Esophagus muscularis mucosa (tissue), 4 donors: ENCODE results near the gene KDM5C. TPM values are rescaled to one million over a fixed set of nuclear protein-coding genes. Genes with fewer than 3 reads are reported as not detected.

Experiments used
- DNase-seq: peaks from one replicate; pipeline ENCODE4 v3.0.0-alpha.2; 2017; ENCODE audit errors: extremely low spot score
- H3K27ac ChIP-seq, 4 donors: fragments of 200-600 bp; sonication (generic); replicated peaks in 1 of 4; 1 replicate in 3 of 4; 2 replicates in 1 of 4; pipeline ENCODE4 v1.5.1; 2016 to 2019; ENCODE audit warnings: mild to moderate bottlenecking in 1 of 4
- H3K27me3 ChIP-seq, 4 donors: fragments of 200-600 bp; sonication (generic); one replicate each; pipeline versions ENCODE4 v1.5.1 to v1.6.0; 2016 to 2019
- H3K36me3 ChIP-seq, 4 donors: fragments of 200-600 bp; sonication (generic); one replicate each; pipeline ENCODE4 v1.5.1; 2016 to 2019
- H3K4me1 ChIP-seq, 4 donors: fragments of 200-600 bp; sonication (generic); one replicate each; pipeline ENCODE4 v1.5.1; 2016 to 2019
- H3K4me3 ChIP-seq, 4 donors: fragments of 200-600 bp; sonication (generic); 1 replicate in 2 of 4; 2 replicates in 2 of 4; pipeline ENCODE4 v1.5.1; 2016 to 2019; ENCODE audit warnings: mild to moderate bottlenecking in 4 of 4, moderate library complexity in 1 of 4
- H3K9me3 ChIP-seq, 4 donors: fragments of 200-600 bp; sonication (generic); 1 replicate in 3 of 4; 2 replicates in 1 of 4; pipeline ENCODE4 v1.5.1; 2016 to 2019
- EP300 ChIP-seq: sonication (generic); formaldehyde crosslinking; IDR thresholded peaks from one replicate; pipeline ENCODE4 v1.6.1; 2017; ENCODE audit warnings: antibody characterized with exemption
- POLR2A ChIP-seq: fragments of 450-650 bp; IDR thresholded peaks from one replicate; pipeline ENCODE4 v1.6.1; 2017; ENCODE audit warnings: antibody characterized with exemption, moderate library complexity, mild to moderate bottlenecking, low read depth
- POLR2AphosphoS5 ChIP-seq, 2 donors: sonication (generic); formaldehyde crosslinking; IDR thresholded peaks; one replicate each; pipeline ENCODE4 v1.6.1; 2017; ENCODE audit warnings: antibody characterized with exemption in 2 of 2
- WGBS: methylation state at CpG from one replicate; pipeline ENCODE4 v1.1.5; 2018; 5-methylcytosine and 5-hydroxymethylcytosine counted together
- intact Hi-C: fragments of 100-400 bp; cut with DNase I; formaldehyde crosslinking; loops from one replicate; pipeline ENCODE4 v1.15.1; 2023
- total RNA-seq, 4 donors: library from RNA; depleted of rRNA; stranded (reverse); fragments of >200 nt; gene quantifications; one replicate each; pipeline versions ENCODE4 v1.1.0 to v1.2.1, GENCODE V29; 2016
- TF ChIP-seq, protein P1 (sequence below), 3 experiments: fragments of 200-600 bp in 2 of 3; fragments of 450-650 bp in 1 of 3; sonication (generic) in 2 of 3; IDR thresholded peaks; one replicate each; pipeline ENCODE4 v1.5.1; 2017 to 2019; ENCODE audit warnings: antibody characterized with exemption in 3 of 3, mild to moderate bottlenecking in 2 of 3, moderate library complexity in 1 of 3

Gene KDM5C
- total RNA-seq, 4 donors from 2014 or later, result 64.8 to 128 (median 85.2) TPM

DNA sequence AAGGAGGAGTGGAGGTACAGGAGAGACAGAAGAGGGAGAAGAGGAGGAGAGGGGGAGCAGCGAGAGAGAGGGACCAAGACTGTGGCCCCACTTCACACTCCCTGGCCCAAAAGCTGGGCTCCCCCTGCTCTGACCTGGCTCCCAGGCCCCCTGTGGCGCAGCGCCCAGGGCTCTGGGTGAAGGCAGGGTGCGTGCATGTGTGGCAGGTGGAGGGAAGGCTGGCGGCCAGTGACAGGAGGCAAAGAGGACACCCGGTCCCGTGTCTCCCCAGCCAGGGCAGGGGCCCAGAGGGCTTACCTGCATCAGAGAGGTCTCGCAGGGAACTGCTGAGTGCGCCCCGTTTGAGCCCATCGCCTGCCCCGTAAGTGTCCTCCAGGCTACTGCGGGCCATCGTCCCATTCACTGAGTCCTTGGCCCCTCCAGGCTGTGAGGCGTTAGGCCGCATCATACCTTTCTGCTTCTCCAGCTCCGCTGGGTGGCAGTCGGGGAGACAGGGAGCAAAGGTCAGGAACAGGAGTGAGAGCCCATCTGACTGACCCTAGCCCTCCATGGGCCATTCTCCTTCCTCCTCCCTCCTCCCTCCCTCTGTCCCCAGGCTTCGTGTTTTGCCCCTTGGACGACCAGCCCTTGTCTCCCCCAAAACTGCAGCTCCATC is 11.1 kb upstream of the KDM5C start:
- Histone ChIP-seq H3K27ac (no peak overlapping the region), H3K36me3 (peaks cover 0 to 57% (median 21%) of the 10 kb centered on the region in 4 donors), H3K4me3 (no peak overlapping the region), H3K4me1 (no peaks in the 10 kb centered on the region), H3K27me3 (peaks cover 0 to 3% (median 0%) of the 10 kb centered on the region in 4 donors), H3K9me3 (no peaks in the 10 kb centered on the region)
- intact Hi-C loops, result no loop called here
- 71% methylated on average over 9 of the region's 20 CpGs for WGBS
- TF ChIP-seq EP300 (no peak), POLR2A (no peak), POLR2AphosphoS5 (IDR thresholded peaks at IDR 0.05) (no peak)
- TF ChIP-seq, protein P1, sequence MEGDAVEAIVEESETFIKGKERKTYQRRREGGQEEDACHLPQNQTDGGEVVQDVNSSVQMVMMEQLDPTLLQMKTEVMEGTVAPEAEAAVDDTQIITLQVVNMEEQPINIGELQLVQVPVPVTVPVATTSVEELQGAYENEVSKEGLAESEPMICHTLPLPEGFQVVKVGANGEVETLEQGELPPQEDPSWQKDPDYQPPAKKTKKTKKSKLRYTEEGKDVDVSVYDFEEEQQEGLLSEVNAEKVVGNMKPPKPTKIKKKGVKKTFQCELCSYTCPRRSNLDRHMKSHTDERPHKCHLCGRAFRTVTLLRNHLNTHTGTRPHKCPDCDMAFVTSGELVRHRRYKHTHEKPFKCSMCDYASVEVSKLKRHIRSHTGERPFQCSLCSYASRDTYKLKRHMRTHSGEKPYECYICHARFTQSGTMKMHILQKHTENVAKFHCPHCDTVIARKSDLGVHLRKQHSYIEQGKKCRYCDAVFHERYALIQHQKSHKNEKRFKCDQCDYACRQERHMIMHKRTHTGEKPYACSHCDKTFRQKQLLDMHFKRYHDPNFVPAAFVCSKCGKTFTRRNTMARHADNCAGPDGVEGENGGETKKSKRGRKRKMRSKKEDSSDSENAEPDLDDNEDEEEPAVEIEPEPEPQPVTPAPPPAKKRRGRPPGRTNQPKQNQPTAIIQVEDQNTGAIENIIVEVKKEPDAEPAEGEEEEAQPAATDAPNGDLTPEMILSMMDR (IDR thresholded peaks at IDR 0.05), result no peak
- DNase-seq, result no peak

DNA sequence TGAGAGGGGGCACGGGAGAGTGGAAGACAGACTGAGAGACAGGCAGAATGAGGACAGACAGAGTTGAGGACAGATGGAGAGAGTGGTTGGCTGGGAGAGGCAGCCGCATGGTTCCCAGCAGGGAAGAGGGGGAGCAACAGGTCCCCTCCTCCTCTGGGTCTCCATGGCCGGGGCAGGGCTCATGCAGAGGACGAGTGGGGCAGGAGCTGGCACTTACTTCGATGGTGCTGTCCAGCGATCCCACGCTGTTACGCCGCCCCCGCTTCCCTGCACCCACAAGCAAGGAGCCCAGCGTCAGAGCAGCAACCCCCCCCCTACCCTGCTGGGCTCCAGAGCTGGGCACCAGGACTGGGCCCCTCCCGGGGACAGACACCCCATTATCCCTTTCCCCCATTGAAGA is 10.6 kb upstream of the KDM5C start:
- Histone ChIP-seq H3K27ac (no peak overlapping the region), H3K4me1 (no peaks in the 10 kb centered on the region), H3K4me3 (no peak overlapping the region), H3K27me3 (peaks cover 0 to 3% (median 0%) of the 10 kb centered on the region in 4 donors), H3K9me3 (no peaks in the 10 kb centered on the region), H3K36me3 (peaks cover 0 to 56% (median 18%) of the 10 kb centered on the region in 4 donors)
- intact Hi-C loops, result no loop called here
- TF ChIP-seq POLR2AphosphoS5 (IDR thresholded peaks at IDR 0.05), result no peak
- TF ChIP-seq EP300, result no peak
- TF ChIP-seq, protein P1 (IDR thresholded peaks at IDR 0.05), result no peak
- TF ChIP-seq POLR2A, result no peak
- no peak for DNase-seq
- WGBS, result 71% methylated on average over 12 of the region's 12 CpGs

DNA sequence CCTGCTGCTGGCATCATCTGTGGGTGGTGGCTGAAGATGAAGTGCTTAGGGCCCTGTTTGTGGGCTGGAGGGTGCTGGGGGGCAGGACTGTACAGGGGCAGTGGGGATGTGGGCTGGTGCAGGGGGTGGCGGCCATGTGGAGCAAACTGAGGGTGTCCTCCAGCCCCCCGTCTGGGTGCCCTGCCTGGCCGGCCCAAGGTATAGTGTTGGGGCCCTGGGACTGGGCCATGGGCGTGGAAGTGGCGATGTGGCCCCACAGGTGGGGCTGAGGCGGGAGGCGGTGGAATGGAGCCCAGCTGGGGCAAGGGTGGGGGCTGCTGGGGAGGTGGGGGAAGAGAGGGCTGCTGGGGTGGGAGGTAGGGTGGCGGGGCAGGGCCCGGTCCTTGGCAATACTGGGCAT is 9.5 kb upstream of the KDM5C start:
- H3K36me3 ChIP-seq, result peaks cover 0 to 47% (median 15%) of the 10 kb centered on the region in 4 donors
- DNase-seq, result no peak

DNA sequence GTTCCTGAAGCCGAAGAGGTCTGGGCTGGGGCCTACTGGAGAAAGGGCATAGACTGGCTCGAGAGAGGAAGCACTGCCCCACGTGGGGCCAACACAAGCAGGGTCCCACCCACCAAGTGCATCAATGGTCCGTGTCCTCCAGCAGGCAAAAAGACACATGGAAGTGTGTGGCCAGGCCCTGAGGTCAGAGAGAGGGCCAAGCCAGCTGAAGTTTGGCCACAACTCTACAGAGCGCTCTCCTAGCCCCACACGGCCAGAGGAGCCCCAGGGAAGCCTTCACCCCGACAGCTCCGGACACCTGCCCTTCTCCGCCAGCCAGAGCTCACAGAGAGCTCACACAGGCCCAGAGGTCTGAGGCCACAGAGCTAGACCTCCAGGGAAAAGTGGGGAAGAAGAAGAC is 8.5 kb upstream of the KDM5C start:
- no peak for DNase-seq
- Histone ChIP-seq H3K36me3 (peaks cover 0 to 38% (median 15%) of the 10 kb centered on the region in 4 donors), H3K27me3 (peaks cover 0 to 3% (median 0%) of the 10 kb centered on the region in 4 donors), H3K4me1 (no peaks in the 10 kb centered on the region), H3K27ac (no peak overlapping the region), H3K4me3 (no peak overlapping the region), H3K9me3 (no peaks in the 10 kb centered on the region)
- TF ChIP-seq, protein P1 (IDR thresholded peaks at IDR 0.05), result no peak
- TF ChIP-seq EP300, result no peak
- TF ChIP-seq POLR2A, result no peak
- TF ChIP-seq POLR2AphosphoS5 (IDR thresholded peaks at IDR 0.05), result no peak
- 88% methylated on average over 6 of the region's 9 CpGs for WGBS
- intact Hi-C loops, result no loop called here

More for the DNA sequence above, 9.5 kb upstream of the KDM5C start:
- no peaks in the 10 kb centered on the region for H3K4me1 ChIP-seq
- H3K27me3 ChIP-seq, result peaks cover 0 to 3% (median 0%) of the 10 kb centered on the region in 4 donors
- no peak overlapping the region for H3K4me3 ChIP-seq
- 94% methylated on average over 8 of the region's 9 CpGs for WGBS
- TF ChIP-seq, protein P1 (IDR thresholded peaks at IDR 0.05), result no peak
- TF ChIP-seq POLR2AphosphoS5 (IDR thresholded peaks at IDR 0.05) (no peak), POLR2A (no peak), EP300 (no peak)
- no peaks in the 10 kb centered on the region for H3K9me3 ChIP-seq
- intact Hi-C loops, result no loop called here
- no peak overlapping the region for H3K27ac ChIP-seq
